Daoy (cell line): ENCODE data around the gene KCNJ16. TPM values are rescaled to one million over a fixed set of nuclear protein-coding genes. Genes with fewer than 3 reads are reported as not detected.

Source experiments
- DNase-seq: peaks from one replicate; pipeline ENCODE4 v3.0.0-alpha.2; 2015; ENCODE audit warnings: low read depth
- total RNA-seq: library from RNA; depleted of rRNA; stranded (reverse); fragments of >200 nt; shearing (Covaris generic); gene quantifications from 2 replicates; pipeline ENCODE4 v1.2.3, GENCODE V29; 2014

The KCNJ16 gene
- total RNA-seq, 1 experiment from 2014 or later: not detected

- peak; percentile 68 for DNase-seq
Measured at GRCh38 chr17:70128727-70129238, 53.8 kb downstream of the KCNJ16 start.

GRCh38 chr17:70130289-70130688 is 55.3 kb downstream of the KCNJ16 start:
- no peak for DNase-seq

GRCh38 chr17:70132505-70132904 is 57.5 kb downstream of the KCNJ16 start:
- no peak for DNase-seq

GRCh38 chr17:70134042-70134441 is 59.0 kb downstream of the KCNJ16 start:
- DNase-seq: no peak

GRCh38 chr17:70134777-70135176 is 59.8 kb downstream of the KCNJ16 start:
- no peak for DNase-seq

GRCh38 chr17:70136131-70136530 is 61.1 kb downstream of the KCNJ16 start:
- no peak for DNase-seq

GRCh38 chr17:70137451-70138230 is 62.6 kb downstream of the KCNJ16 start:
- peak; percentile 35 for DNase-seq

GRCh38 chr17:70138291-70138865 is 63.4 kb downstream of the KCNJ16 start:
- DNase-seq: no peak

GRCh38 chr17:70139449-70139993 is 64.5 kb downstream of the KCNJ16 start:
- no peak for DNase-seq

GRCh38 chr17:70144260-70144846 is 69.3 kb downstream of the KCNJ16 start:
- no peak for DNase-seq

- no peak for DNase-seq
Measured at GRCh38 chr17:70153210-70153609, 78.2 kb downstream of the KCNJ16 start.

GRCh38 chr17:70157151-70157550 is 82.1 kb downstream of the KCNJ16 start:
- DNase-seq: no peak

- DNase-seq: no peak
Measured at GRCh38 chr17:70158180-70158579, 83.2 kb downstream of the KCNJ16 start.

GRCh38 chr17:70158591-70158990 is 83.6 kb downstream of the KCNJ16 start:
- DNase-seq: no peak

- DNase-seq: no peak
Measured at GRCh38 chr17:70159980-70160379, 85.0 kb downstream of the KCNJ16 start.

GRCh38 chr17:70161519-70161918 is 86.5 kb downstream of the KCNJ16 start:
- no peak for DNase-seq

GRCh38 chr17:70165383-70165782 is 90.4 kb downstream of the KCNJ16 start:
- no peak for DNase-seq

GRCh38 chr17:70166615-70167014 is 91.6 kb downstream of the KCNJ16 start:
- DNase-seq: no peak

GRCh38 chr17:70168044-70168976 is 93.3 kb downstream of the KCNJ16 start:
- peak; percentile 53 for DNase-seq

GRCh38 chr17:70168977-70169708 is 94.1 kb downstream of the KCNJ16 start, which contains the start of gene KCNJ2:
KCNJ2 (plus strand) TSS chr17:70169532; CDS start chr17:70175040, 5,508 bp downstream.
- DNase-seq: peak; percentile 82
